Measurements from ENCODE around the gene RGS2. TPM values are rescaled to one million over a fixed set of nuclear protein-coding genes. Genes with fewer than 3 reads are reported as not detected.
A peak's percentile ranks its signal among the peaks of the same experiment; 100 is the strongest.

Gene RGS2
- polyA plus RNA-seq, 1 donor from 2014 or later: 189 TPM

- H3F3A ChIP-seq (ENCODE audit: insufficient read depth, low read length, poor library complexity, severe bottlenecking): no peaks in the 10 kb centered on the region
- H3K4me2 ChIP-seq (ENCODE audit: low read length): no peak overlapping the region
- no peaks in the 10 kb centered on the region for H3K9me2 ChIP-seq (ENCODE audit: insufficient read depth, low read length)
- peaks cover 1% of the 10 kb centered on the region for H3K36me3 ChIP-seq (ENCODE audit: insufficient read depth, low read length)
- H3K27ac ChIP-seq (ENCODE audit: low read length): no peak overlapping the region
- H3K79me2 ChIP-seq (replicated peaks; ENCODE audit: insufficient read depth, low read length): peaks cover 20% of the 10 kb centered on the region
- no peaks in the 10 kb centered on the region for H3K27me3 ChIP-seq (ENCODE audit: insufficient read depth, low read depth, low read length)
- TF ChIP-seq REST (IDR thresholded peaks at IDR 0.05; ENCODE audit: borderline replicate concordance) (no peak), RAD21 (conservative IDR thresholded peaks at IDR 0.05) (peak; percentile 74), CTCF (IDR thresholded peaks at IDR 0.05; ENCODE audit: poor library complexity, severe bottlenecking) (peak; percentile 66), EZH2 (IDR thresholded peaks at IDR 0.05; ENCODE audit: borderline replicate concordance, insufficient read depth, low read length, poor library complexity, severe bottlenecking) (no peak), MXI1 (conservative IDR thresholded peaks at IDR 0.05; ENCODE audit: poor library complexity, severe bottlenecking) (no peak), TAF1 (IDR thresholded peaks at IDR 0.05; ENCODE audit: low read depth) (no peak), POLR2AphosphoS5 (IDR thresholded peaks at IDR 0.05) (no peak), SMC3 (conservative IDR thresholded peaks at IDR 0.05; ENCODE audit: poor library complexity) (peak; percentile 77)
- no peaks in the 10 kb centered on the region for H4K20me1 ChIP-seq (ENCODE audit: insufficient read depth)
- H2AFZ ChIP-seq (ENCODE audit: low read depth, low read length): no peak overlapping the region
- no peak overlapping the region for H3K9ac ChIP-seq (ENCODE audit: low read length)
- H3K9me3 ChIP-seq (ENCODE audit: low read length): no peaks in the 10 kb centered on the region
- no peak overlapping the region for H3K4me3 ChIP-seq (ENCODE audit: low read length)
These were observed 3.0 kb upstream of the RGS2 start for GRCh38 chr1:192805832-192806323.

GRCh38 chr1:192807211-192808162, 1.4 kb upstream of the RGS2 start:
- peaks cover 32% of the 10 kb centered on the region for H3K79me2 ChIP-seq (replicated peaks; ENCODE audit: insufficient read depth, low read length)
- peak overlapping the region; percentile 47 for H3K4me2 ChIP-seq (ENCODE audit: low read length)
- peak overlapping the region; percentile 79 for H3K4me3 ChIP-seq (ENCODE audit: low read length)
- no peaks in the 10 kb centered on the region for H3F3A ChIP-seq (ENCODE audit: insufficient read depth, low read length, poor library complexity, severe bottlenecking)
- H4K20me1 ChIP-seq (ENCODE audit: insufficient read depth): no peaks in the 10 kb centered on the region
- H3K36me3 ChIP-seq (ENCODE audit: insufficient read depth, low read length): peaks cover 11% of the 10 kb centered on the region
- no peak overlapping the region for H2AFZ ChIP-seq (ENCODE audit: low read depth, low read length)
- H3K9ac ChIP-seq (ENCODE audit: low read length): peak overlapping the region; percentile 97
- H3K27me3 ChIP-seq (ENCODE audit: insufficient read depth, low read depth, low read length): no peaks in the 10 kb centered on the region
- H3K27ac ChIP-seq (ENCODE audit: low read length): peak overlapping the region; percentile 99
- H3K9me2 ChIP-seq (ENCODE audit: insufficient read depth, low read length): no peaks in the 10 kb centered on the region
- no peaks in the 10 kb centered on the region for H3K9me3 ChIP-seq (ENCODE audit: low read length)
- TF ChIP-seq RAD21 (conservative IDR thresholded peaks at IDR 0.05): peak; percentile 44
- TF ChIP-seq SMC3 (conservative IDR thresholded peaks at IDR 0.05; ENCODE audit: poor library complexity): no peak
- no peak for TF ChIP-seq MXI1 (conservative IDR thresholded peaks at IDR 0.05; ENCODE audit: poor library complexity, severe bottlenecking)
- TF ChIP-seq CTCF (IDR thresholded peaks at IDR 0.05; ENCODE audit: poor library complexity, severe bottlenecking): peak; percentile 52
- TF ChIP-seq TAF1 (IDR thresholded peaks at IDR 0.05; ENCODE audit: low read depth): no peak

Measured in neural cell (in vitro differentiated cells).